Heart left ventricle (tissue), 13 donors: ENCODE data around the gene SMAD3.

Source experiments
- POLR2A ChIP-seq, 2 donors: fragments of 450-650 bp; IDR thresholded peaks; one replicate each; pipeline ENCODE4 v1.6.1; 2017; ENCODE audit warnings: antibody characterized with exemption in 2 of 2, mild to moderate bottlenecking in 2 of 2, moderate library complexity in 2 of 2
- TF ChIP-seq, protein P1 (sequence below), 12 donors: fragments of 200-600 bp; sonication (generic) in 4 of 12; IDR thresholded peaks; one replicate each; pipeline versions ENCODE4 v1.5.0 to v1.8.0; 2018 to 2022; ENCODE audit warnings: antibody characterized with exemption in 12 of 12, mild to moderate bottlenecking in 5 of 12
- donor health status: ischemic (EF 13 %, LVEDD 7.1; RV severe dilation, severe dysfunction).
- donor health status: DM: no; HTN: yes; CAD: no.
- donor health status: DM: no; HTN: no; CAD: no.
- donor health status: ischemic (EF 25% LVEDD 6.9; RV normal size, moderate dysfunction).
- donor health status: ischemic (EF 25% LVEDD 5.7; RV mildly dilated, moderate dysfunction).
- donor health status: ischemic (EF 35%, LVEDD 5.7; RV mildly dilated, moderate dysfunction).
- donor health status: nonischemic (EF 11% LVEDD 7.7; RV severe dilation, severe dysfunction).
- donor health status: DM: yes; HTN: yes; CAD: no.
- donor health status: PGD.
- donor health status: ischemic (EF 29% LVEDD 5.4; RV normal size, mild dysfunction).
- donor health status: nonischemic (EF 23%, LVEDD 6.1; RV moderate dilation, normal function).

DNA sequence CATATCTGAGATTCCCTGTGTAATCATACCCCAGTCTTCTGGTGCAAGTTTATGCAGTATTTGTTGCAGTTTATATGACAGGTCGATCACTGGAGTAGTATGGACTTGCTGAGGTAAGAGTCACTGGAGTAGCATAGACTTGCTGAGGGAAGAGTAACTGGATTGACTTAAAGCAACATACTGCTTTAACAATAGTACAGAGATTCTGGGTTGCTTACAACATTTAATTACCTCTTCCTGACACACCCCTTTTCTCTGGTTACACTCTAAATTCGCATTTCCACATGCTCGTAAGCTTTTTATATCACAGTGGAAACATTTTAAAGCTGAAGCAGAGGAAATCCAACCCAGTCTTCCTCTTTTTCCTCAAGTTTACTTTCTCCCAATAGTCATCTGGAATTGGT, 177.3 kb downstream of the SMAD3 start:
- TF ChIP-seq, protein P1, sequence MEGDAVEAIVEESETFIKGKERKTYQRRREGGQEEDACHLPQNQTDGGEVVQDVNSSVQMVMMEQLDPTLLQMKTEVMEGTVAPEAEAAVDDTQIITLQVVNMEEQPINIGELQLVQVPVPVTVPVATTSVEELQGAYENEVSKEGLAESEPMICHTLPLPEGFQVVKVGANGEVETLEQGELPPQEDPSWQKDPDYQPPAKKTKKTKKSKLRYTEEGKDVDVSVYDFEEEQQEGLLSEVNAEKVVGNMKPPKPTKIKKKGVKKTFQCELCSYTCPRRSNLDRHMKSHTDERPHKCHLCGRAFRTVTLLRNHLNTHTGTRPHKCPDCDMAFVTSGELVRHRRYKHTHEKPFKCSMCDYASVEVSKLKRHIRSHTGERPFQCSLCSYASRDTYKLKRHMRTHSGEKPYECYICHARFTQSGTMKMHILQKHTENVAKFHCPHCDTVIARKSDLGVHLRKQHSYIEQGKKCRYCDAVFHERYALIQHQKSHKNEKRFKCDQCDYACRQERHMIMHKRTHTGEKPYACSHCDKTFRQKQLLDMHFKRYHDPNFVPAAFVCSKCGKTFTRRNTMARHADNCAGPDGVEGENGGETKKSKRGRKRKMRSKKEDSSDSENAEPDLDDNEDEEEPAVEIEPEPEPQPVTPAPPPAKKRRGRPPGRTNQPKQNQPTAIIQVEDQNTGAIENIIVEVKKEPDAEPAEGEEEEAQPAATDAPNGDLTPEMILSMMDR (IDR thresholded peaks at IDR 0.05) = no peak
- TF ChIP-seq POLR2A (IDR thresholded peaks at IDR 0.05) = no peak
